Measurements from ENCODE around the gene SRPRA.
"Not testable (repeated sequence)": the region's sequence is repeated elsewhere in the genome, so short reads cannot be mapped to it uniquely, and the experiment has no call there.

Gene SRPRA

GRCh38 chr11:126268708-126269579, at the start of gene SRPRA, which contains the start of gene FOXRED1:
Gene SRPRA (minus strand): TSS chr11:126268895. CDS start chr11:126268804, 91 bp downstream.
Gene FOXRED1 (plus strand): TSS chr11:126269154. CDS start chr11:126269207, 53 bp downstream.
- DNase-seq: peak; percentile 100

- DNase-seq: no peak
Observed at GRCh38 chr11:126317756-126318573, 49.3 kb upstream of the SRPRA start.

GRCh38 chr11:126317432-126317755, 48.7 kb upstream of the SRPRA start:
- no peak for DNase-seq

DNA sequence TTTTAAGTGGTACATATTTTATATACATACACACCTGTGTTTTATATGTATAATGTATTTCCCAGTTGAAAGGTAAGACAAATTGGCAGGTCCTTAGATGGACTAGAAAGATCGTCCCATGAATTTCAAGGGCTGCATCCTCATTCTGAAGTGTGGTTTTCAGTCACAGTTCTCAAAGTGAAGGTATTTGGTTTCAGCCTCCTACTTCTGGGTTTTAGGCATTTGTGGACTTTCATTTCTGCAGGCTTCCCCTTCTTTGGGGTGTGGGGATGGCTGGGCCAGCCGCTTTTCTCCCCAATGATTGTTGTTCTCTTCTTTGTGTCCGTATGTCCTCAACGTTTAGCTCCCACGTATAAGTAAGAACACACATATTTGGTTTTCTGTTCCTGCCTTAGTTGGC, 45.1 kb upstream of the SRPRA start:
- DNase-seq: no peak

GRCh38 chr11:126312961-126313360, 44.3 kb upstream of the SRPRA start:
- DNase-seq: no peak

- no peak for DNase-seq
Observed at GRCh38 chr11:126311401-126312291, 43.0 kb upstream of the SRPRA start.

DNA sequence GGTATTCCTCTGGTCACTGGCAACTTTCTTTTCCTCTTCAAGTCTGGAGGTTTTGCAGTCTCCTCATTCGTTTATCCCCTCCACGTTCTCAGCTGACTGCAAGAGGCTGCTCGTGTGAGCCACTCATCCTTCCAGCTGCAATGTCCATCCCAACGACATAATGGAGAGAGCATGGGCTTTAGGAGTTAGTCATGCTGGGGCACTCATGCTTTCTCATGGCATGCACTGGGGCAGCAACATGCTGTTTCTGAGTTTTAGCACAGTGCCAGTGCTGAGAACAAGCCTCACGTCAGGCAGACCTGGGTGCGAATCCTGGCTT, 42.3 kb upstream of the SRPRA start:
- no peak for DNase-seq

DNA sequence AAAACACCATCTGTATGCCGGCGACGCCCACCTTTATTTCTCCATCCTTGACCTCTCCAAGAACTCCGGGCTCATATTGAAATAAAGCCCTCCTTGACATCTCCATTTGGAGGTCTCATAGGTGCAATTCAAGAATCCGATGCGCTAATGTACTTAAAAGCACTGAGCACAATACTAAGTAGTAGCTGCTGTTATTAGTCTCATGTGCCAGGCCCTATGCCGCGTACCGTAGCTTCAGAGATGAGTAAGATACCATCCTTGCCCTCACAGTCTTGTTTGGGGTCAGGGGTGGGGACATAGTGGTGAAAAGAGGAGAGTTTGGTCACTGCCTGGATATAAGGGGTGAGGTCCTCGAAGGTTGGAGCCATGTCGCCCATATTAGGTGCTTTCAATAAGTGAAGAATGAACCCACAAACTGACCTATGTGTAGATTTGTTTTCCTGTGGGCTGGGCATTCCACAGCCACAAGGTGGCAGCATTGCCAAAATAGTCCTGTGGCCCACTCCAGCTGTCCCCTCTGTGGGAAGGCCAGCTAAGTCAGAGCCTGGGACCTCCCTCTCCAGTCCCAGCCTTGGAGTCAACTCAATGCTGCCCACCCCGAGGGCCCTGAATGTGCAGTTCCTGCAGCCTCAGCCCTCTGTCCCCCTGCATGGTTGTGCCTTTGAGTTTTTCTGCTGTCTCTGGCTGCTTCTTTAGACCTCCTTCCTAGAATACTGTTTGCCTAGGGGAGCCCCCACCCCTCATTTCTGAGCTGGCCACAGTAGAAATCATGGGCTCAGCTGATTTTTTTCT, 41.7 kb upstream of the SRPRA start:
- DNase-seq: peak; percentile 65

GRCh38 chr11:126308771-126309170, 40.1 kb upstream of the SRPRA start:
- not testable (repeated sequence) for DNase-seq

- no peak for DNase-seq
Observed at GRCh38 chr11:126308271-126308671, 39.6 kb upstream of the SRPRA start.

- no peak for DNase-seq
Observed at GRCh38 chr11:126307706-126308105, 39.0 kb upstream of the SRPRA start.

DNA sequence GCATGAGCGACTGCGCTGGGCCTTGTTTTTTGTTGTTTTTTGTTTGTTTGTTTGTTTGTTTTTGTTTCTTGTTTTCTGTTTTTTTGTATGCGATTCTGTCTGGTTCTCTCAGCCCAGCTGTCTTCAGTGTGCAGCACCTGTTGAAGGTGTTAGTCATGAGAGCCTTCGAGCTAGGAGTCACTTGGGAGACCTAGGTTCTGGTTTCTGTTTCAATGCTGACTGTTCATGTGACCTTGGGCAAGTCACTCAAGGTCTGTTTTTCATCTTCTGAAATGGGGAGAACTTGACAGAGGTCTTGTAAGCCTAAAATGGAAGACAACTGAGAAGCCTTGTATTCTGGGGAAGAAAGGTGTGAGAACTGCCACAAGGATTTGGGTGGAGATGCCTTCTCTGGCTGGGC, 37.0 kb upstream of the SRPRA start:
- peak; percentile 32 for DNase-seq

DNA sequence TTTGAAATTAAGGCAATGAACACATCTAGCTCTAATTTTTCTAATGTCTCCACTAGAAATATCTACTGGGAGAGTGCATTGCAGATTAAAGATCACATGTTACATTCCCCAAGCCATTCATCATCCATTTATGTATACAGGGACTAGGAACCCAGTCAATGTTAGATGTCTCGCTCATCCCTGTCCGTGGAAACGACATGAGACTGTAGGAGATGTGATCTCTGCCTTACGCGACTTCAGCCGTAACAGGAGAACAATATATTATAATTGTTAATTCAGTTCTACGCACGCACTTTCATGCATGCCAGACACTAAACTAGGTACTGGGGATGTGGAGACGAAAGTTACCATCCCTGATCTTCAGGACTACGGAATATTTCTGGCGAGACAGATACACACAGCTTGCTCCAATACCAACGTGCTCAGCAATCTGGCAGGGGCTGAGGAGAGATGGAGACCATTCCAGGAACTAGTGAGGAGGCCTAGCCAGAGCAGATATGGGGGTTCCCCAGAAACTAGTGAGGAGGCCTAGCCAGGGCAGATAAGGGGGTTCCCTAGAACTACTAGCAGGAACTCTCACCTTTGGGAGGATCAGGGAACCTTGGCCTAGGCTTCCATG, 35.9 kb upstream of the SRPRA start:
- DNase-seq: peak; percentile 32

GRCh38 chr11:126303623-126304456, 35.1 kb upstream of the SRPRA start, which contains the start of gene DCPS:
Gene DCPS (plus strand): TSS chr11:126304060. CDS start chr11:126304081, 21 bp downstream.
- DNase-seq: peak; percentile 88

GRCh38 chr11:126297004-126297403, 28.3 kb upstream of the SRPRA start:
- DNase-seq: no peak

- DNase-seq: no peak
Observed at GRCh38 chr11:126293726-126294125, 25.0 kb upstream of the SRPRA start.

DNA sequence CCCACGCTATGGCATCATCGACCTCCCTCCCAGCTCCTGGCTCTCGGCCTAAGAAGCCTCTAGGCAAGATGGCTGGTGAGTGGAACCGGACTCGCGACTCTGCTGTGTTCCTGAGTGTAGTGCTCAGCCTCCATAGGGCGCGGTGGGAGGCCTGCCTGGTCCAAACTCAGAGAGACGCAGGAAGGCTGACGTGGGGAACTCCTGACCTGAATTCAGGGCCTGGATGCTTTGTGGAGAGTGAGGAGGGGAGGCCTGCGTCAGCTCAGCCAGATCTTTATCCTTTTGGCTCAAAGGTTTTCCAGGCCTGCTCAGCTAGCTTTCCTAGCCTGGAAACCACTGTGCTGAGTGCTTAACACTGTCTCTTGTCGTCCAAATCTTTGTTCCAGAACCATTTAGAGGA, 22.2 kb upstream of the SRPRA start:
- DNase-seq: no peak

- DNase-seq: no peak
Observed at GRCh38 chr11:126288237-126288636, 19.5 kb upstream of the SRPRA start.

DNA sequence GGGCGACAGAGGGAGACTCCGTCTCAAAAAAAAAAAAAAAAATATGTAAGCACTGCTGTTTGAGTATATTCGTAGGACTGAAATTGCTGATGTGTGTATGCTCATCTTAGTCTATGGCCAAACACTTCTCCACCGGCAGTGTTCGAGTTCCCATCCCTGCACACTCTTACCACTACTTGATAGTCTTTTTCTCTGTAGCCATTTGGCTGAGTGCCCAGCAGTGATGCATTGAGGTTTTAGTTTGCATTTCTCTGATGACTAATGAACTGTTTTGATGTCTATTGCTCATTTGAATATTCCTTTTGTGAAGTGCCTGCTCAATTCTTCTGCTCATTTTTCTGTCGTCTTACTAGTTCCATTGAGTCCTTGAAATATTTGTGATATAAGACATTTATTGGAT, 16.1 kb upstream of the SRPRA start:
- DNase-seq: peak; percentile 83

GRCh38 chr11:126282736-126283591, 14.3 kb upstream of the SRPRA start, which contains the start of gene TIRAP:
Gene TIRAP (plus strand): TSS chr11:126283093. CDS start chr11:126290895, 7,802 bp downstream.
- DNase-seq: peak; percentile 66

Data from CD4-positive, alpha-beta T cell treated with Interleukin-21 for 1 hour (primary cell).